Lung (tissue), 12 donors: ENCODE results near the gene NPSR1. TPM values are rescaled to one million over a fixed set of nuclear protein-coding genes. Genes with fewer than 3 reads are reported as not detected.

Experiments
- ATAC-seq: fragments of 200-7000 bp; cut with Tn5 transposase; one replicate; pipeline ENCODE4 v1.9.1; 2020; ENCODE audit warnings: moderate number of reproducible peaks; ENCODE audit not compliant: insufficient read depth, low FRiP score
- DNase-seq, 3 donors: peaks; one replicate each; pipeline ENCODE4 v3.0.0-alpha.2; 2013 to 2017
- H3K27ac ChIP-seq, 2 donors: one replicate each; pipeline ENCODE4 v1.5.1; 2013; ENCODE audit warnings: mild to moderate bottlenecking in 2 of 2, moderate library complexity in 2 of 2, control low read depth in 1 of 2, inconsistent platforms in 1 of 2, low read depth in 1 of 2, low read length in 1 of 2
- H3K27me3 ChIP-seq, 3 donors: one replicate each; pipeline ENCODE4 v1.5.1; 2013; ENCODE audit warnings: low read length in 2 of 3; ENCODE audit not compliant: control insufficient read depth in 3 of 3, insufficient read depth in 3 of 3
- H3K36me3 ChIP-seq, 4 donors: one replicate each; pipeline ENCODE4 v1.5.1; 2013; ENCODE audit warnings: low read length in 4 of 4, mild to moderate bottlenecking in 1 of 4, moderate library complexity in 1 of 4; ENCODE audit not compliant: control insufficient read depth in 4 of 4, insufficient read depth in 4 of 4
- H3K4me1 ChIP-seq, 5 donors: one replicate each; pipeline ENCODE4 v1.5.1; 2013; ENCODE audit warnings: low read length in 5 of 5, mild to moderate bottlenecking in 2 of 5, moderate library complexity in 1 of 5; ENCODE audit not compliant: control insufficient read depth in 5 of 5, insufficient read depth in 5 of 5
- H3K4me3 ChIP-seq: one replicate; pipeline ENCODE4 v1.5.1; 2013; ENCODE audit warnings: mild to moderate bottlenecking, control low read depth, moderate library complexity
- H3K9ac ChIP-seq, 2 donors: one replicate each; pipeline ENCODE4 v1.5.1; 2013; ENCODE audit warnings: low read length in 2 of 2, control low read depth in 1 of 2; ENCODE audit not compliant: insufficient read depth in 1 of 2
- H3K9me3 ChIP-seq, 4 donors: one replicate each; pipeline ENCODE4 v1.5.1; 2013; ENCODE audit warnings: low read length in 3 of 4, mild to moderate bottlenecking in 1 of 4, moderate library complexity in 1 of 4; ENCODE audit not compliant: control insufficient read depth in 4 of 4, insufficient read depth in 3 of 4
- CTCF ChIP-seq: IDR thresholded peaks from 2 replicates; pipeline ENCODE4 v1.5.1; 2012; ENCODE audit warnings: mild to moderate bottlenecking; ENCODE audit errors: control extremely low read depth, extremely low read depth
- whole genome bisulfite sequencing, 2 donors: extraction: QIAGEN DNeasy Blood & Tissue Kit; methylation state at CpG; one replicate each; pipeline ENCODE4 v1.1.7; 2013; 5-methylcytosine and 5-hydroxymethylcytosine counted together
- polyA plus RNA-seq, 2 donors: library from polyadenylated mRNA; stranded (reverse); fragments of 200-250 nt; gene quantifications; one replicate each; pipeline ENCODE4 v1.2.1, GENCODE V29; 2013
- total RNA-seq, 2 donors: library from RNA; depleted of rRNA in 1 of 2; stranded (reverse); fragments of >200 nt in 1 of 2; gene quantifications; one replicate each; pipeline ENCODE4 v1.2.1, GENCODE V29; 2014 to 2021
- donor health status: control.
- donor health status: control.
- donor health status: Bipolar disorder and iron deficiency.
- donor health status: healthy.
- donor health status: DM: yes; HTN: yes; CAD: no.

Gene NPSR1
- total and polyA plus RNA-seq, 4 donors = not detected

GRCh38 chr7:34825221-34825620, 167.2 kb downstream of the NPSR1 start:
- DNase-seq (no peak), ATAC-seq (no peak)
- Histone ChIP-seq H3K36me3 (no peaks in the 10 kb centered on the region), H3K4me1 (no peaks in the 10 kb centered on the region), H3K27me3 (no peaks in the 10 kb centered on the region), H3K27ac (no peak overlapping the region), H3K9me3 (no peaks in the 10 kb centered on the region), H3K4me3 (no peak overlapping the region), H3K9ac (no peak overlapping the region)
- no peak for TF ChIP-seq CTCF
- 83 to 84% methylated on average over 2 of the region's 2 CpGs for WGBS, 2 donors

- ATAC-seq = no peak
- Histone ChIP-seq H3K27me3 (no peaks in the 10 kb centered on the region), H3K9me3 (peaks cover 0 to 1% (median 0%) of the 10 kb centered on the region in 4 donors), H3K9ac (no peak overlapping the region), H3K4me1 (no peaks in the 10 kb centered on the region), H3K27ac (no peak overlapping the region), H3K36me3 (no peaks in the 10 kb centered on the region), H3K4me3 (no peak overlapping the region)
- WGBS, 2 donors = 79 to 87% methylated on average over 3 of the region's 3 CpGs
- DNase-seq = no peak
- no peak for TF ChIP-seq CTCF
Observed at GRCh38 chr7:34830390-34830789, 172.4 kb downstream of the NPSR1 start.

GRCh38 chr7:34831436-34831835, 173.4 kb downstream of the NPSR1 start:
- no peak overlapping the region for H3K9ac ChIP-seq
- no peak for ATAC-seq
- H3K27me3 ChIP-seq = no peaks in the 10 kb centered on the region
- H3K9me3 ChIP-seq = peaks cover 0 to 1% (median 0%) of the 10 kb centered on the region in 4 donors
- H3K4me1 ChIP-seq = peaks cover 0 to 2% (median 0%) of the 10 kb centered on the region in 5 donors
- DNase-seq = no peak
- H3K27ac ChIP-seq = no peak overlapping the region
- no peak for TF ChIP-seq CTCF
- H3K36me3 ChIP-seq = no peaks in the 10 kb centered on the region
- 88 to 91% methylated on average over 1 of the region's 1 CpG for WGBS, 2 donors
- H3K4me3 ChIP-seq = no peak overlapping the region

GRCh38 chr7:34832020-34832419, 174.0 kb downstream of the NPSR1 start:
- no peak overlapping the region for H3K4me3 ChIP-seq
- H3K36me3 ChIP-seq = no peaks in the 10 kb centered on the region
- no peak for TF ChIP-seq CTCF
- no peak overlapping the region for H3K27ac ChIP-seq
- no peak overlapping the region for H3K9ac ChIP-seq
- no peak for DNase-seq
- no peaks in the 10 kb centered on the region for H3K27me3 ChIP-seq
- peaks cover 0 to 1% (median 0%) of the 10 kb centered on the region in 4 donors for H3K9me3 ChIP-seq
- H3K4me1 ChIP-seq = peaks cover 0 to 2% (median 0%) of the 10 kb centered on the region in 5 donors
- 93 to 99% methylated on average over 3 of the region's 3 CpGs for WGBS, 2 donors
- ATAC-seq = no peak
